Placental pericyte (primary cell): Measurements from ENCODE around the gene NBPF10. TPM values are rescaled to one million over a fixed set of nuclear protein-coding genes. Genes with fewer than 3 reads are reported as not detected.

Source experiments
- total RNA-seq: library from RNA; depleted of rRNA; stranded (reverse); fragments of >200 nt; gene quantifications from 2 replicates; pipeline ENCODE4 v1.2.3, GENCODE V29; 2012

Gene NBPF10, protein sequence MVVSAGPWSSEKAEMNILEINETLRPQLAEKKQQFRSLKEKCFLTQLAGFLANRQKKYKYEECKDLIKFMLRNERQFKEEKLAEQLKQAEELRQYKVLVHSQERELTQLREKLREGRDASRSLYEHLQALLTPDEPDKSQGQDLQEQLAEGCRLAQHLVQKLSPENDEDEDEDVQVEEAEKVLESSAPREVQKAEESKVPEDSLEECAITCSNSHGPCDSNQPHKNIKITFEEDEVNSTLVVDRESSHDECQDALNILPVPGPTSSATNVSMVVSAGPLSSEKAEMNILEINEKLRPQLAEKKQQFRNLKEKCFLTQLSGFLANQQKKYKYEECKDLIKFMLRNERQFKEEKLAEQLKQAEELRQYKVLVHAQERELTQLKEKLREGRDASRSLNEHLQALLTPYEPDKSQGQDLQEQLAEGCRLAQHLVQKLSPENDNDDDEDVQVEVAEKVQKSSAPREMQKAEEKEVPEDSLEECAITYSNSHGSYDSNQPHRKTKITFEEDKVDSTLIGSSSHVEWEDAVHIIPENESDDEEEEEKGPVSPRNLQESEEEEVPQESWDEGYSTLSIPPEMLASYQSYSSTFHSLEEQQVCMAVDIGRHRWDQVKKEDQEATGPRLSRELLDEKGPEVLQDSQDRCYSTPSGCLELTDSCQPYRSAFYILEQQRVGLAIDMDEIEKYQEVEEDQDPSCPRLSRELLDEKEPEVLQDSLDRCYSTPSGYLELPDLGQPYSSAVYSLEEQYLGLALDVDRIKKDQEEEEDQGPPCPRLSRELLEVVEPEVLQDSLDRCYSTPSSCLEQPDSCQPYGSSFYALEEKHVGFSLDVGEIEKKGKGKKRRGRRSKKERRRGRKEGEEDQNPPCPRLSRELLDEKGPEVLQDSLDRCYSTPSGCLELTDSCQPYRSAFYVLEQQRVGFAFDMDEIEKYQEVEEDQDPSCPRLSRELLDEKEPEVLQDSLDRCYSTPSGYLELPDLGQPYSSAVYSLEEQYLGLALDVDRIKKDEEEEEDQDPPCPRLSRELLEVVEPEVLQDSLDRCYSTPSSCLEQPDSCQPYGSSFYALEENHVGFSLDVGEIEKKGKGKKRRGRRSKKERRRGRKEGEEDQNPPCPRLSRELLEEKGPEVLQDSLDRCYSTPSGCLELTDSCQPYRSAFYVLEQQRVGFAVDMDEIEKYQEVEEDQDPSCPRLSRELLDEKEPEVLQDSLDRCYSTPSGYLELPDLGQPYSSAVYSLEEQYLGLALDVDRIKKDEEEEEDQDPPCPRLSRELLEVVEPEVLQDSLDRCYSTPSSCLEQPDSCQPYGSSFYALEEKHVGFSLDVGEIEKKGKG (N-terminal part only)
- total RNA-seq: 0.86 and 3.5 TPM in 2 replicates

GRCh38 chr1:146144465-146144864 is at the start of gene NBPF10:
Gene NBPF10, minus strand, starts transcription at chr1:146144804. Its CDS starts 35 bp downstream, at chr1:146144769.

Other genes with a start within 250 kb of the NBPF10 start
- gene ITGA10, start 234.8 kb downstream of the NBPF10 start, total RNA-seq: 1.1 and 5.4 TPM in 2 replicates
- 27.4 and 27.5 TPM in 2 replicates for gene PEX11B, start 226.1 kb downstream of the NBPF10 start, total RNA-seq
- 96.9 and 183 TPM in 2 replicates for gene RBM8A, start 217.3 kb downstream of the NBPF10 start, total RNA-seq
- 27.8 and 43.1 TPM in 2 replicates for gene LIX1L, start 186.8 kb downstream of the NBPF10 start, total RNA-seq
- 0.44 and 3.1 TPM in 2 replicates for gene ANKRD34A, start 180.2 kb downstream of the NBPF10 start, total RNA-seq
- gene POLR3GL, start 180.1 kb downstream of the NBPF10 start, total RNA-seq: 11.0 and 14.4 TPM in 2 replicates
- gene TXNIP, start 148.2 kb downstream of the NBPF10 start, total RNA-seq: 5.2 and 12.7 TPM in 2 replicates
- gene HJV, start 123.1 kb downstream of the NBPF10 start, total RNA-seq: not detected in 2 replicates
- gene NOTCH2NLA, start 84.2 kb upstream of the NBPF10 start, total RNA-seq: 42.5 and 54.1 TPM in 2 replicates